HFF-Myc (cell line): ENCODE measurements around the gene DNAJA2.
"Not testable (repeated sequence)": the region's sequence is repeated elsewhere in the genome, so short reads cannot be mapped to it uniquely, and the experiment has no call there.

Experiments
- DNase-seq: peaks from one replicate; pipeline ENCODE4 v3.0.0-alpha.2; 2011; ENCODE audit warnings: low read depth; ENCODE audit errors: extremely low read depth
- H3K4me3 ChIP-seq: replicated peaks from 2 replicates; pipeline ENCODE4 v1.5.1; 2011; ENCODE audit warnings: low read depth, mild to moderate bottlenecking, control low read depth, low read length
- CTCF ChIP-seq: IDR thresholded peaks from 2 replicates; pipeline ENCODE4 v1.5.1; 2012; ENCODE audit warnings: mild to moderate bottlenecking, low read depth, low read length, control low read depth; ENCODE audit errors: missing control alignments

DNAJA2 gene

GRCh38 chr16:46973207-46973995 is at the start of gene DNAJA2:
TSS of gene DNAJA2 (minus strand) at chr16:46973674. CDS start at chr16:46973572, 102 bp downstream.
- H3K4me3 ChIP-seq: peak within 1 kb of the TSS; percentile 85
- no peak for TF ChIP-seq CTCF
- DNase-seq: peak; percentile 61

- TF ChIP-seq CTCF: no peak
- DNase-seq: no peak
- H3K4me3 ChIP-seq: no peak overlapping the region
These were observed 46.1 kb upstream of the DNAJA2 start for GRCh38 chr16:47019568-47019967.

GRCh38 chr16:47018223-47018891 is 44.9 kb upstream of the DNAJA2 start:
- no peak overlapping the region for H3K4me3 ChIP-seq
- no peak for DNase-seq
- peak; percentile 22 for TF ChIP-seq CTCF

GRCh38 chr16:47017636-47018035 is 44.2 kb upstream of the DNAJA2 start:
- no peak for DNase-seq
- TF ChIP-seq CTCF: no peak
- no peak overlapping the region for H3K4me3 ChIP-seq

GRCh38 chr16:47016700-47017133 is 43.2 kb upstream of the DNAJA2 start:
- no peak for TF ChIP-seq CTCF
- H3K4me3 ChIP-seq: no peak overlapping the region
- DNase-seq: no peak

- H3K4me3 ChIP-seq: no peak overlapping the region
- no peak for DNase-seq
- TF ChIP-seq CTCF: no peak
These were observed 40.4 kb upstream of the DNAJA2 start for GRCh38 chr16:47013910-47014309.

GRCh38 chr16:47013172-47013571 is 39.7 kb upstream of the DNAJA2 start:
- DNase-seq: no peak

GRCh38 chr16:47010812-47011211 is 37.3 kb upstream of the DNAJA2 start:
- DNase-seq, H3K4me3 ChIP-seq: not testable (repeated sequence)

More at GRCh38 chr16:47013172-47013571, 39.7 kb upstream of the DNAJA2 start:
- no peak for TF ChIP-seq CTCF
- H3K4me3 ChIP-seq: no peak overlapping the region
